HCT116 (cell line): ENCODE measurements around the gene CD93.

Source experiments
- CEBPB ChIP-seq: IDR thresholded peaks from 2 replicates; pipeline ENCODE4 v1.6.1; 2012; ENCODE audit warnings: low read depth
- CTCF ChIP-seq, 3 experiments: fragments of 200-600 bp in 1 of 3; sonication (generic) in 1 of 3; IDR thresholded peaks in 2 of 3; conservative IDR thresholded peaks in 1 of 3; 2 replicates each; pipeline ENCODE4 v1.5.1; 2012 to 2017; ENCODE audit warnings: low read depth in 2 of 3, low read length in 2 of 3, antibody characterized with exemption in 1 of 3, borderline replicate concordance in 1 of 3, control low read depth in 1 of 3, mild to moderate bottlenecking in 1 of 3, mixed read lengths in 1 of 3, mixed run types in 1 of 3, moderate library complexity in 1 of 3; ENCODE audit not compliant: insufficient read depth in 1 of 3
- EZH2 ChIP-seq: fragments of 200-600 bp; sonication (generic); IDR thresholded peaks from 2 replicates; pipeline ENCODE4 v1.6.1; 2017; ENCODE audit warnings: antibody characterized with exemption, mixed run types
- EZH2phosphoT487 ChIP-seq: fragments of 200-600 bp; IDR thresholded peaks from 2 replicates; pipeline ENCODE4 v1.6.1; 2018; ENCODE audit warnings: antibody characterized with exemption, borderline replicate concordance
- JUND ChIP-seq: IDR thresholded peaks from 2 replicates; pipeline ENCODE4 v1.6.1; 2012
- POLR2A ChIP-seq: IDR thresholded peaks from 2 replicates; pipeline ENCODE4 v1.7.0; 2011; ENCODE audit warnings: borderline replicate concordance; ENCODE audit not compliant: insufficient read depth, insufficient read length; ENCODE audit errors: extremely low read depth
- POLR2AphosphoS5 ChIP-seq: IDR thresholded peaks from 2 replicates; pipeline ENCODE4 v1.6.1; 2011; ENCODE audit warnings: mild to moderate bottlenecking, low read depth, low read length, moderate library complexity
- RAD21 ChIP-seq: IDR thresholded peaks from 2 replicates; pipeline ENCODE4 v1.6.1; 2012; ENCODE audit warnings: low read depth, mild to moderate bottlenecking
- SIN3A ChIP-seq: IDR thresholded peaks from 2 replicates; pipeline ENCODE4 v1.6.1; 2012; ENCODE audit warnings: low read depth
- TCF7L2 ChIP-seq: IDR thresholded peaks from 2 replicates; pipeline ENCODE4 v1.7.0; 2011; ENCODE audit warnings: borderline replicate concordance, inconsistent platforms; ENCODE audit not compliant: insufficient read depth, insufficient read length; ENCODE audit errors: extremely low read depth
- YY1 ChIP-seq: IDR thresholded peaks from 2 replicates; pipeline ENCODE4 v1.6.1; 2011; ENCODE audit warnings: low read length, low read depth, moderate library complexity, mild to moderate bottlenecking; ENCODE audit not compliant: insufficient replicate concordance; ENCODE audit errors: extremely low read depth

- TF ChIP-seq CTCF (IDR thresholded peaks at IDR 0.05 in 2 of 3, conservative IDR thresholded peaks at IDR 0.05 in 1 of 3; ENCODE audit: borderline replicate concordance in 1 of 3, insufficient read depth in 1 of 3, low read depth in 2 of 3, low read length in 2 of 3) (no peak), SIN3A (no peak), POLR2A (no peak), JUND (no peak), TCF7L2 (no peak), EZH2 (no peak), RAD21 (no peak), CEBPB (no peak), EZH2phosphoT487 (no peak), YY1 (no peak), POLR2AphosphoS5 (no peak)
Observed at GRCh38 chr20:23096986-23097520, 10.9 kb upstream of the CD93 start.
